HEK293 (cell line): Measurements from ENCODE around the gene NHLRC3.
A peak's percentile ranks its signal among the peaks of the same experiment; 100 is the strongest.

Experiments used
- CTCF ChIA-PET: fragments of 350-600 bp; formaldehyde crosslinking; extraction: SDS; loops from one replicate; lab custom pipeline; 2021; ENCODE audit warnings: antibody characterized with exemption; lab: Yijun Ruan, JAX
- POLR2A ChIA-PET: fragments of 300-600 bp; formaldehyde crosslinking; extraction: SDS; loops from one replicate; lab custom pipeline; 2020; ENCODE audit warnings: antibody characterized with exemption, inconsistent platforms; lab: Yijun Ruan, JAX
- H3K27ac ChIP-seq: fragments of 200-500 bp; sonication (Bioruptor generic); 2 replicates; pipeline ENCODE4 v1.5.1; 2014; ENCODE audit warnings: low read depth, low read length, control low read depth, inconsistent platforms; ENCODE audit errors: extremely low read depth
- H3K36me3 ChIP-seq, 2 experiments: fragments of 200-500 bp in 1 of 2; sonication (Bioruptor generic) in 1 of 2; 1 replicate in 1 of 2; 2 replicates in 1 of 2; pipeline ENCODE4 v1.5.1; 2014 to 2017; ENCODE audit warnings: inconsistent platforms in 2 of 2, low read length in 2 of 2; ENCODE audit not compliant: control insufficient read depth in 2 of 2, insufficient read depth in 1 of 2
- H3K4me1 ChIP-seq: fragments of 200-500 bp; sonication (Bioruptor generic); 2 replicates; pipeline ENCODE4 v1.5.1; 2014; ENCODE audit warnings: mild to moderate bottlenecking, low read length, inconsistent platforms; ENCODE audit not compliant: control insufficient read depth, insufficient read depth
- H3K4me3 ChIP-seq: 2 replicates; pipeline ENCODE4 v1.5.1; 2011; ENCODE audit warnings: low read depth, mild to moderate bottlenecking, control low read depth, low read length, moderate library complexity
- H3K9me3 ChIP-seq: fragments of 200-500 bp; sonication (Bioruptor generic); 2 replicates; pipeline ENCODE4 v1.5.1; 2014; ENCODE audit warnings: low read depth, low read length, inconsistent platforms; ENCODE audit not compliant: control insufficient read depth, insufficient read depth
- GFI1B ChIP-seq: fragments of 450-650 bp; formaldehyde crosslinking; IDR thresholded peaks from 2 replicates; pipeline ENCODE4 v1.5.1; 2016; ENCODE audit warnings: missing biosample characterization, missing genetic modification characterization
- SCRT1 ChIP-seq: fragments of 450-650 bp; formaldehyde crosslinking; IDR thresholded peaks from 2 replicates; pipeline ENCODE4 v1.5.1; 2016; ENCODE audit warnings: missing biosample characterization, missing genetic modification characterization, borderline replicate concordance
- SCRT2 ChIP-seq: fragments of 450-650 bp; formaldehyde crosslinking; IDR thresholded peaks from 2 replicates; pipeline ENCODE4 v1.5.1; 2016; ENCODE audit warnings: missing biosample characterization, missing genetic modification characterization
- SP2 ChIP-seq: fragments of 450-650 bp; formaldehyde crosslinking; IDR thresholded peaks from 2 replicates; pipeline ENCODE4 v1.5.1; 2016; ENCODE audit warnings: missing biosample characterization, missing genetic modification characterization
- ZBTB8A ChIP-seq: fragments of 450-650 bp; formaldehyde crosslinking; IDR thresholded peaks from 2 replicates; pipeline ENCODE4 v1.5.1; 2016; ENCODE audit warnings: missing biosample characterization, missing genetic modification characterization
- ZFHX2 ChIP-seq: fragments of 450-650 bp; formaldehyde crosslinking; conservative IDR thresholded peaks from 2 replicates; pipeline ENCODE4 v1.5.1; 2016; ENCODE audit warnings: missing biosample characterization, missing genetic modification characterization
- ZNF140 ChIP-seq: fragments of 450-650 bp; formaldehyde crosslinking; IDR thresholded peaks from 2 replicates; pipeline ENCODE4 v1.5.1; 2016; ENCODE audit warnings: missing biosample characterization, missing genetic modification characterization
- ZNF16 ChIP-seq: fragments of 450-650 bp; formaldehyde crosslinking; IDR thresholded peaks from 2 replicates; pipeline ENCODE4 v1.5.1; 2016; ENCODE audit warnings: low read depth, missing biosample characterization, missing genetic modification characterization
- ZNF37A ChIP-seq: fragments of 450-650 bp; IDR thresholded peaks from 2 replicates; pipeline ENCODE4 v1.5.1; 2018; ENCODE audit warnings: missing biosample characterization, missing genetic modification characterization
- ZNF391 ChIP-seq: fragments of 450-650 bp; formaldehyde crosslinking; IDR thresholded peaks from 2 replicates; pipeline ENCODE4 v1.5.1; 2016; ENCODE audit warnings: low read depth, missing biosample characterization, missing genetic modification characterization, borderline replicate concordance
- ZNF426 ChIP-seq: fragments of 450-650 bp; formaldehyde crosslinking; IDR thresholded peaks from 2 replicates; pipeline ENCODE4 v1.5.1; 2017; ENCODE audit warnings: missing biosample characterization, missing genetic modification characterization, mild to moderate bottlenecking, inconsistent platforms, moderate library complexity
- ZNF433 ChIP-seq: fragments of 450-650 bp; formaldehyde crosslinking; IDR thresholded peaks from 2 replicates; pipeline ENCODE4 v1.5.1; 2016; ENCODE audit warnings: missing biosample characterization, missing genetic modification characterization, low read depth
- ZNF48 ChIP-seq: fragments of 450-650 bp; formaldehyde crosslinking; IDR thresholded peaks from 2 replicates; pipeline ENCODE4 v1.5.1; 2016; ENCODE audit warnings: missing biosample characterization, missing genetic modification characterization
- ZNF530 ChIP-seq: fragments of 450-650 bp; formaldehyde crosslinking; IDR thresholded peaks from 2 replicates; pipeline ENCODE4 v1.5.1; 2016; ENCODE audit warnings: low read depth, missing biosample characterization, missing genetic modification characterization
- ZNF76 ChIP-seq: fragments of 450-650 bp; formaldehyde crosslinking; IDR thresholded peaks from 2 replicates; pipeline ENCODE4; 2016; ENCODE audit warnings: low read depth, missing biosample characterization, missing genetic modification characterization, borderline replicate concordance
- ZSCAN16 ChIP-seq: fragments of 450-650 bp; formaldehyde crosslinking; IDR thresholded peaks from 2 replicates; pipeline ENCODE4 v1.5.1; 2016; ENCODE audit warnings: missing biosample characterization, missing genetic modification characterization
- ZSCAN30 ChIP-seq: fragments of 450-650 bp; IDR thresholded peaks from 2 replicates; pipeline ENCODE4 v1.5.1; 2018; ENCODE audit warnings: missing biosample characterization, mild to moderate bottlenecking, missing genetic modification characterization, moderate library complexity
- TF ChIP-seq, protein P1 (sequence below): fragments of 450-650 bp; formaldehyde crosslinking; IDR thresholded peaks from 2 replicates; pipeline ENCODE4 v1.5.1; 2016; ENCODE audit warnings: missing biosample characterization, missing genetic modification characterization
- TF ChIP-seq, protein P2 (sequence below): fragments of 450-650 bp; formaldehyde crosslinking; IDR thresholded peaks from 2 replicates; pipeline ENCODE4 v1.5.1; 2017; ENCODE audit warnings: missing biosample characterization, missing genetic modification characterization
- TF ChIP-seq, protein P3 (sequence below): fragments of 450-650 bp; formaldehyde crosslinking; IDR thresholded peaks from 2 replicates; pipeline ENCODE4 v1.5.1; 2016; ENCODE audit warnings: missing biosample characterization, missing genetic modification characterization
- TF ChIP-seq, protein P4 (sequence below): fragments of 450-650 bp; formaldehyde crosslinking; IDR thresholded peaks from 2 replicates; pipeline ENCODE4 v1.5.1; 2016; ENCODE audit warnings: missing biosample characterization, missing genetic modification characterization

NHLRC3 gene

DNA sequence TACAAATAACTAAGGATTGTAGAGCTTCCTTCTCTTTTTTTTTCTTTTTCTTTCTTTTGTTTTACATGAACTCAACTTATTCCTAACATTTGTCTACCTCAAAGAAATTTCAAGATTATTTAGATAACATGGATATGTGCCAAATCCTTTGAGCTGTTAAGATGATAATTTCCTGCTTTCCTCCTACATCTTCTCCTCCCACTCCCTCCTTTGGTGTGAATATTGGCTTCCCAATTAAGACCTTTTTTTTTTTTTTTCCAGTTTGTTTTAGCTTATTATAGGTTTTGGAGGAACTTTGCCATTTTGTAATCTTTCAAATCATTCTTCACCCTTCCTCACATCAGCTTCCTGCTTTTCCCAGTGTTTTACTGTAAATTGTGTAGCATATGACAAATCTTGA is 10.6 kb downstream of the NHLRC3 start:
- 0 out of 2 replicates have a peak, but pooled peaks cover 3% of the 10 kb centered on the region for H3K4me1 ChIP-seq
- TF ChIP-seq ZNF16 (tag by site-specific recombination) (no peak), ZFHX2 (tag by site-specific recombination) (peak; percentile 63)
- TF ChIP-seq, protein P1, sequence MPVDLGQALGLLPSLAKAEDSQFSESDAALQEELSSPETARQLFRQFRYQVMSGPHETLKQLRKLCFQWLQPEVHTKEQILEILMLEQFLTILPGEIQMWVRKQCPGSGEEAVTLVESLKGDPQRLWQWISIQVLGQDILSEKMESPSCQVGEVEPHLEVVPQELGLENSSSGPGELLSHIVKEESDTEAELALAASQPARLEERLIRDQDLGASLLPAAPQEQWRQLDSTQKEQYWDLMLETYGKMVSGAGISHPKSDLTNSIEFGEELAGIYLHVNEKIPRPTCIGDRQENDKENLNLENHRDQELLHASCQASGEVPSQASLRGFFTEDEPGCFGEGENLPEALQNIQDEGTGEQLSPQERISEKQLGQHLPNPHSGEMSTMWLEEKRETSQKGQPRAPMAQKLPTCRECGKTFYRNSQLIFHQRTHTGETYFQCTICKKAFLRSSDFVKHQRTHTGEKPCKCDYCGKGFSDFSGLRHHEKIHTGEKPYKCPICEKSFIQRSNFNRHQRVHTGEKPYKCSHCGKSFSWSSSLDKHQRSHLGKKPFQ (tag by site-specific recombination), result peak; percentile 78
- H3K4me3 ChIP-seq, result no peak overlapping the region
- H3K36me3 ChIP-seq, result peaks cover 0 to 23% of the 10 kb centered on the region in 2 experiments; a peak in 2 of 3 replicates
- H3K9me3 ChIP-seq, result no peaks in the 10 kb centered on the region
- ChIA-PET POLR2A (no interaction called here), CTCF (interaction anchor here (0.6 to 2.0 kb wide), 6 partner anchors 213 to 629 kb away, joined by 3 to 11 read pairs (median 4); no protein-coding TSS in a partner anchor)
- no peak overlapping the region for H3K27ac ChIP-seq

DNA sequence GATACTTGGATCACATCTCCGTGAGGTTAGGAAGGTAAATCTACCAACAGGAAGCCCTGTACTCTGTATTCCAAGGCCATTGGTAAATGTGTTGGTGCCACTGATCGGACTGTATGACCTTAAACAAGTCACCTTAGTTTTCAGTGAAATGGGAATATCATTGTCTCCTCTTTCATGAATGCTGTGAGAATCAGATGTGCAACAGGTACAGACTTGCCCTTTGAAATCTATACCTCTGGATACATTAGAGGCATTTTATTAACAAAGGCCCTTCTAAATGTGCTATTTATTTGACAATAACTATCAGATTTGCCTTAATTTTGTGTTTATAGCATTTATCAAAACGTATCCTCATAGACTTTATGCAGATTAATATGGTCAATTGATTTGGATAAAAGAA is 11.0 kb downstream of the NHLRC3 start:
- H3K9me3 ChIP-seq, result no peaks in the 10 kb centered on the region
- ChIA-PET CTCF (interaction anchor here (0.9 to 1.1 kb wide), 2 partner anchors 563 to 567 kb away, joined by 3 to 4 read pairs; no protein-coding TSS in a partner anchor), POLR2A (no interaction called here)
- peaks cover 0 to 19% of the 10 kb centered on the region in 2 experiments; a peak in 2 of 3 replicates for H3K36me3 ChIP-seq
- TF ChIP-seq, protein P2, sequence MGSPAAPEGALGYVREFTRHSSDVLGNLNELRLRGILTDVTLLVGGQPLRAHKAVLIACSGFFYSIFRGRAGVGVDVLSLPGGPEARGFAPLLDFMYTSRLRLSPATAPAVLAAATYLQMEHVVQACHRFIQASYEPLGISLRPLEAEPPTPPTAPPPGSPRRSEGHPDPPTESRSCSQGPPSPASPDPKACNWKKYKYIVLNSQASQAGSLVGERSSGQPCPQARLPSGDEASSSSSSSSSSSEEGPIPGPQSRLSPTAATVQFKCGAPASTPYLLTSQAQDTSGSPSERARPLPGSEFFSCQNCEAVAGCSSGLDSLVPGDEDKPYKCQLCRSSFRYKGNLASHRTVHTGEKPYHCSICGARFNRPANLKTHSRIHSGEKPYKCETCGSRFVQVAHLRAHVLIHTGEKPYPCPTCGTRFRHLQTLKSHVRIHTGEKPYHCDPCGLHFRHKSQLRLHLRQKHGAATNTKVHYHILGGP (tag by site-specific recombination), result no peak
- TF ChIP-seq ZNF76, result no peak
- no peak for TF ChIP-seq GFI1B (tag by site-specific recombination)
- TF ChIP-seq ZNF37A (tag by site-specific recombination), result no peak
- TF ChIP-seq SCRT2 (tag by site-specific recombination), result peak; percentile 83
- no peak for TF ChIP-seq ZNF530 (tag by site-specific recombination)
- TF ChIP-seq ZNF391 (tag by site-specific recombination), result no peak
- TF ChIP-seq ZNF426, result no peak
- TF ChIP-seq, protein P3, sequence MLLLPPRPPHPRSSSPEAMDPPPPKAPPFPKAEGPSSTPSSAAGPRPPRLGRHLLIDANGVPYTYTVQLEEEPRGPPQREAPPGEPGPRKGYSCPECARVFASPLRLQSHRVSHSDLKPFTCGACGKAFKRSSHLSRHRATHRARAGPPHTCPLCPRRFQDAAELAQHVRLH (tag by site-specific recombination), result no peak
- TF ChIP-seq ZBTB8A, result no peak
- TF ChIP-seq ZSCAN30 (tag by site-specific recombination), result no peak
- TF ChIP-seq SP2 (tag by site-specific recombination), result no peak
- TF ChIP-seq SCRT1 (tag by site-specific recombination), result 0 out of 2 replicates have a peak, but pooled peaks have one; percentile 57
- no peak for TF ChIP-seq ZNF433 (tag by site-specific recombination)
- TF ChIP-seq ZNF140 (tag by site-specific recombination), result no peak
- TF ChIP-seq, protein P4, sequence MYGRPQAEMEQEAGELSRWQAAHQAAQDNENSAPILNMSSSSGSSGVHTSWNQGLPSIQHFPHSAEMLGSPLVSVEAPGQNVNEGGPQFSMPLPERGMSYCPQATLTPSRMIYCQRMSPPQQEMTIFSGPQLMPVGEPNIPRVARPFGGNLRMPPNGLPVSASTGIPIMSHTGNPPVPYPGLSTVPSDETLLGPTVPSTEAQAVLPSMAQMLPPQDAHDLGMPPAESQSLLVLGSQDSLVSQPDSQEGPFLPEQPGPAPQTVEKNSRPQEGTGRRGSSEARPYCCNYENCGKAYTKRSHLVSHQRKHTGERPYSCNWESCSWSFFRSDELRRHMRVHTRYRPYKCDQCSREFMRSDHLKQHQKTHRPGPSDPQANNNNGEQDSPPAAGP, result no peak
- no peak for TF ChIP-seq ZSCAN16 (tag by site-specific recombination)
- TF ChIP-seq ZNF48 (tag by site-specific recombination), result no peak
- H3K4me1 ChIP-seq, result 0 out of 2 replicates have a peak, but pooled peaks cover 3% of the 10 kb centered on the region
- no peak overlapping the region for H3K27ac ChIP-seq
- H3K4me3 ChIP-seq, result no peak overlapping the region
